ENCODE measurements around the gene LMX1A.
A peak's percentile ranks its signal among the peaks of the same experiment; 100 is the strongest.

LMX1A gene

DNA sequence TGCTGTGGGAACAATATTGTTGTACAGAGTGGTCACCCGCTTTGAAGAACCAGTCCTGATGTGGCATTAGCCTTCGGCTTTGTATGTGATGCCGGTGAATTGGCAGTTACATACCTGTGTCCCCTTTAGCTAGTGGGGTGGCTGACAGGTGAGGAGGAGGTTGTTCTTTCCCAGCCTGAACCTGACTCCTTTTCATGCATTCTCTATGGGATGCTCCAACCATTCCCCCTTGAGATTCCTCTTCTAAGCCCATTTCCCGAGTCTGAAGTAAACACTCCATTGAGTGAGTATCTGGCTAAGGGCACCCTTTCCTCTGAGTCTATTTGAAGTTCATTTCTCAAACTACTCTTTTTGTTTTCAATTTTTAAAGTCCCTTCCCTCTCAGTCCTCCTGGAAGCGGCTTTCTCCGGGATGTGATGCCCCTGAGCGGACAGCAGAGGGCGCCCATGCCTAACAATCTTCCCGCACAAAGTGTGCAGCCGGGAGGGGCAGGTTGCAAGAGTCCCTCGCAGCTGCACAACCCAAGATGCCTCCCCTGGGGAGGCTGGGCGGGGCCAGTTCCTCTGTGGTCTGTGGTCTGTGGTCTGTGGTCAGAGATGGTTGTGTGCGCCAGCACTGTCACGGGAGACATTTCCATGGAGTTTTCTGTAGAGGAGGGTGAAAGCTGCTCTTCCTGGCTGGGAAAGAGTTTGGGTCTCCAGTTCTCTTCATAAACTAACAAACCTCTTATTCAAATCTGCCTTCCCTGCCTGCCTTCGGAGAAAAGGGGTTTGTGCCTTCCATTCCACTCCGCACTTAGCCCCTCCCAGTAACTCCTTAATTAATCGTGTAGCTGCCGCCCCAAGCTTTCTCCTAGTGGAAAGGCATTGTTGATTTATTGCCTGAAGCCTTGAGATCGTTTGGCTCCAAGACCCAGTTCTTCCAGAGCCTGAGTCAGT is 36.4 kb upstream of the LMX1A start (continued):
- TF ChIP-seq ZNF747 (tag by site-specific recombination; IDR thresholded peaks at IDR 0.05) (no peak), ZNF155 (tag by site-specific recombination; IDR thresholded peaks at IDR 0.05) (no peak), KLF16 (tag by site-specific recombination; IDR thresholded peaks at IDR 0.05) (no peak), ZNF521 (tag by site-specific recombination; IDR thresholded peaks at IDR 0.05) (no peak), TRIM28 (IDR thresholded peaks at IDR 0.05; ENCODE audit: borderline replicate concordance, low read length) (no peak), ZNF292 (tag by site-specific recombination; IDR thresholded peaks at IDR 0.05; ENCODE audit: borderline replicate concordance, low read depth) (no peak), MEIS1 (CRISPR knock-in tag; IDR thresholded peaks at IDR 0.05; ENCODE audit: borderline replicate concordance) (0 out of 2 replicates have a peak, but pooled peaks have one; percentile 31), ZNF701 (tag by site-specific recombination; IDR thresholded peaks at IDR 0.05) (no peak), ZNF560 (tag by site-specific recombination; IDR thresholded peaks at IDR 0.05; ENCODE audit: borderline replicate concordance) (no peak), REST (tag by site-specific recombination; IDR thresholded peaks at IDR 0.05) (no peak)
- TF ChIP-seq, protein P1, sequence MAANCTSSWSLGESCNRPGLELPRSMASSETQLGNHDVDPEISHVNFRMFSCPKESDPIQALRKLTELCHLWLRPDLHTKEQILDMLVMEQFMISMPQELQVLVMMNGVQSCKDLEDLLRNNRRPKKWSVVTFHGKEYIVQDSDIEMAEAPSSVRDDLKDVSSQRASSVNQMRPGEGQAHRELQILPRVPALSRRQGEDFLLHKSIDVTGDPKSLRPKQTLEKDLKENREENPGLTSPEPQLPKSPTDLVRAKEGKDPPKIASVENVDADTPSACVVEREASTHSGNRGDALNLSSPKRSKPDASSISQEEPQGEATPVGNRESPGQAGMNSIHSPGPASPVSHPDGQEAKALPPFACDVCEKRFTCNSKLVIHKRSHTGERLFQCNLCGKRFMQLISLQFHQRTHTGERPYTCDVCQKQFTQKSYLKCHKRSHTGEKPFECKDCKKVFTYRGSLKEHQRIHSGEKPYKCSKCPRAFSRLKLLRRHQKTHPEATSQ (tag by site-specific recombination; IDR thresholded peaks at IDR 0.05) = no peak

- Histone ChIP-seq H3K9me3 (ENCODE audit: control insufficient read depth, insufficient read depth, low read depth, low read length) (no peaks in the 10 kb centered on the region), H3K27ac (ENCODE audit: extremely low read depth, low read depth, low read length) (no peak overlapping the region), H3K36me3 (ENCODE audit: control insufficient read depth in 2 of 2, insufficient read depth in 1 of 2, low read length in 2 of 2) (no peaks in the 10 kb centered on the region), H3K4me1 (ENCODE audit: control insufficient read depth, insufficient read depth, low read length) (no peaks in the 10 kb centered on the region), H3K4me3 (ENCODE audit: low read depth, low read length) (no peak overlapping the region)
- CTCF ChIA-PET = interaction anchor here (0.7 to 4.1 kb wide), 7 partner anchors 22 to 260 kb away, joined by 3 to 22 read pairs (median 4); no protein-coding TSS in a partner anchor
- POLR2A ChIA-PET = no interaction called here
- TF ChIP-seq ZSCAN18 (tag by site-specific recombination; IDR thresholded peaks at IDR 0.05) (no peak), MEIS1 (CRISPR knock-in tag; IDR thresholded peaks at IDR 0.05; ENCODE audit: borderline replicate concordance) (no peak), ZNF610 (tag by site-specific recombination; IDR thresholded peaks at IDR 0.05; ENCODE audit: borderline replicate concordance) (no peak), ZNF488 (tag by site-specific recombination; IDR thresholded peaks at IDR 0.05) (no peak), PBX3 (CRISPR knock-in tag; IDR thresholded peaks at IDR 0.05) (no peak), RBAK (tag by site-specific recombination; IDR thresholded peaks at IDR 0.05) (no peak), OVOL3 (tag by site-specific recombination; IDR thresholded peaks at IDR 0.05) (no peak), SCRT2 (tag by site-specific recombination; IDR thresholded peaks at IDR 0.05) (no peak), ZFP69B (tag by site-specific recombination; IDR thresholded peaks at IDR 0.05) (no peak), GFI1B (tag by site-specific recombination; IDR thresholded peaks at IDR 0.05) (no peak), ZSCAN30 (tag by site-specific recombination; IDR thresholded peaks at IDR 0.05) (no peak), ZNF202 (tag by site-specific recombination; IDR thresholded peaks at IDR 0.05; ENCODE audit: borderline replicate concordance) (no peak), MYNN (tag by site-specific recombination; IDR thresholded peaks at IDR 0.05; ENCODE audit: borderline replicate concordance) (no peak), ZNF623 (tag by site-specific recombination; IDR thresholded peaks at IDR 0.05) (no peak)
- TF ChIP-seq, protein P2, sequence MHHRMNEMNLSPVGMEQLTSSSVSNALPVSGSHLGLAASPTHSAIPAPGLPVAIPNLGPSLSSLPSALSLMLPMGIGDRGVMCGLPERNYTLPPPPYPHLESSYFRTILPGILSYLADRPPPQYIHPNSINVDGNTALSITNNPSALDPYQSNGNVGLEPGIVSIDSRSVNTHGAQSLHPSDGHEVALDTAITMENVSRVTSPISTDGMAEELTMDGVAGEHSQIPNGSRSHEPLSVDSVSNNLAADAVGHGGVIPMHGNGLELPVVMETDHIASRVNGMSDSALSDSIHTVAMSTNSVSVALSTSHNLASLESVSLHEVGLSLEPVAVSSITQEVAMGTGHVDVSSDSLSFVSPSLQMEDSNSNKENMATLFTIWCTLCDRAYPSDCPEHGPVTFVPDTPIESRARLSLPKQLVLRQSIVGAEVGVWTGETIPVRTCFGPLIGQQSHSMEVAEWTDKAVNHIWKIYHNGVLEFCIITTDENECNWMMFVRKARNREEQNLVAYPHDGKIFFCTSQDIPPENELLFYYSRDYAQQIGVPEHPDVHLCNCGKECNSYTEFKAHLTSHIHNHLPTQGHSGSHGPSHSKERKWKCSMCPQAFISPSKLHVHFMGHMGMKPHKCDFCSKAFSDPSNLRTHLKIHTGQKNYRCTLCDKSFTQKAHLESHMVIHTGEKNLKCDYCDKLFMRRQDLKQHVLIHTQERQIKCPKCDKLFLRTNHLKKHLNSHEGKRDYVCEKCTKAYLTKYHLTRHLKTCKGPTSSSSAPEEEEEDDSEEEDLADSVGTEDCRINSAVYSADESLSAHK (tag by site-specific recombination; IDR thresholded peaks at IDR 0.05) = no peak
Measured at GRCh38 chr1:165389609-165390008, 33.1 kb upstream of the LMX1A start.

All from HEK293 (cell line).